Caco-2 (cell line): ENCODE data around the gene GTF3A. TPM values are rescaled to one million over a fixed set of nuclear protein-coding genes. Genes with fewer than 3 reads are reported as not detected.

Source experiments
- BruUV-seq: library from RNA; stranded (reverse); fragments of 400-500 nt; replicated peaks from 2 replicates; lab custom pipeline; 2021; lab: Mats Ljungman, UMichigan
- CTCF ChIA-PET: fragments of 300-600 bp; sonication (Branson Sonifier 250); formaldehyde crosslinking; loops from one replicate; lab custom pipeline; 2022; ENCODE audit warnings: antibody characterized with exemption; lab: Charles Lee
- POLR2A ChIA-PET: fragments of 300-600 bp; sonication (Branson Sonifier 250); formaldehyde crosslinking; loops from one replicate; lab custom pipeline; 2022; ENCODE audit warnings: antibody characterized with exemption; lab: Charles Lee
- DNase-seq, 2 experiments: peaks; one replicate each; pipeline versions ENCODE4 v3.0.0 to v3.0.0-alpha.2; 2020 to 2022
- H3K27me3 ChIP-seq: replicated peaks from 2 replicates; pipeline ENCODE4 v1.6.0; 2011; ENCODE audit warnings: low read length; ENCODE audit not compliant: control insufficient read depth, insufficient read depth
- H3K36me3 ChIP-seq: 2 replicates; pipeline ENCODE4 v1.5.1; 2011; ENCODE audit warnings: low read length; ENCODE audit not compliant: control insufficient read depth, insufficient read depth
- H3K4me1 ChIP-seq: fragments of 250-450 bp; sonication (Bioruptor Pico); 2 replicates; pipeline ENCODE4 v1.5.1; 2020; ENCODE audit warnings: mild to moderate bottlenecking
- H3K4me3 ChIP-seq: 2 replicates; pipeline ENCODE4 v1.5.1; 2011; ENCODE audit warnings: low read depth, mild to moderate bottlenecking, control low read depth, low read length
- H3K9me3 ChIP-seq: fragments of 250-450 bp; sonication (Bioruptor Pico); 2 replicates; pipeline ENCODE4 v1.5.1; 2020; ENCODE audit warnings: mild to moderate bottlenecking, moderate library complexity
- H3K27ac Mint-ChIP-seq: one replicate; pipeline ENCODE4 v1.8.0; 2022; ENCODE audit warnings: mixed read lengths; ENCODE audit not compliant: unreplicated experiment
- H3K27me3 Mint-ChIP-seq: one replicate; pipeline ENCODE4 v1.8.0; 2022; ENCODE audit warnings: mixed read lengths; ENCODE audit not compliant: insufficient read depth, unreplicated experiment
- H3K36me3 Mint-ChIP-seq: one replicate; pipeline ENCODE4 v1.8.0; 2022; ENCODE audit warnings: mild to moderate bottlenecking, mixed read lengths; ENCODE audit not compliant: insufficient read depth, unreplicated experiment
- H3K4me1 Mint-ChIP-seq: one replicate; pipeline ENCODE4 v1.8.0; 2022; ENCODE audit warnings: low read depth, mixed read lengths; ENCODE audit not compliant: unreplicated experiment
- H3K4me3 Mint-ChIP-seq: one replicate; pipeline ENCODE4 v1.8.0; 2022; ENCODE audit warnings: mild to moderate bottlenecking, moderate library complexity, mixed read lengths; ENCODE audit not compliant: unreplicated experiment
- H3K9me3 Mint-ChIP-seq: one replicate; pipeline ENCODE4 v1.8.0; 2022; ENCODE audit warnings: mixed read lengths; ENCODE audit not compliant: unreplicated experiment
- CTCF ChIP-seq, 2 experiments: fragments of 200-600 bp in 1 of 2; IDR thresholded peaks; 1 replicate in 1 of 2; 2 replicates in 1 of 2; pipeline versions ENCODE4 v1.5.1 to v1.8.0; 2011 to 2022; ENCODE audit warnings: antibody characterized with exemption in 1 of 2, control low read depth in 1 of 2, inconsistent platforms in 1 of 2, low read depth in 1 of 2, low read length in 1 of 2, mild to moderate bottlenecking in 1 of 2, moderate library complexity in 1 of 2; ENCODE audit not compliant: insufficient read depth in 1 of 2, severe bottlenecking in 1 of 2, unreplicated experiment in 1 of 2
- intact Hi-C: fragments of 100-400 bp; cut with micrococcal nuclease; formaldehyde crosslinking; loops from one replicate; pipeline ENCODE4 v1.10.0; 2022; ENCODE audit not compliant: unreplicated experiment
- total RNA-seq: library from RNA; stranded (reverse); gene quantifications from 2 replicates; pipeline ENCODE4 v1.2.3, GENCODE V29; 2022

The GTF3A gene
- total RNA-seq, 1 experiment from 2014 or later, result 141 TPM

DNA sequence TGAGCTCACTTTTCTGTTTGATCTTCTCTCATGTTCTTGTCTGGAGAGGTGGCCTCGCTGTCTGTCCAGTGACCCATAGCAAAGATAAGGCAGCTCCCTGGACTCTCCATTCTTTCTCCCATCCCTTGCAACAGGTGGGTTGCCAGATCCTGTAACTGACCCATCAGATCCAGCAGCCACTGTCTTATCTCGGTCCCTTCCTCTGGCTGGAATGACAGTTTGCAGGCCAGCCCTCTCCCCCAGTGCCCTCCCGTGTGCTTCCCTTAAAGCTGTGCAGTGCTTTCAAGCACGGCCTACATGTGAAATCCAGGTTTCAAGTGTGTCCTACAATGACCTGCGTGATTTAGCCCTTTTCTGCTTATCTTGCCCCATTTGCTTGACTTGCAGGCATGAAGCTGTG, 3.7 kb downstream of the GTF3A start:
- Histone ChIP-seq H3K4me1 (peaks cover 8% of the 10 kb centered on the region), H3K9me3 (no peaks in the 10 kb centered on the region), H3K36me3 (0 out of 2 replicates have a peak, but pooled peaks cover 1% of the 10 kb centered on the region), H3K4me3 (no peak overlapping the region), H3K27me3 (no peaks in the 10 kb centered on the region)
- Mint-ChIP-seq H3K36me3 (peaks cover 68% of the 10 kb centered on the region), H3K27ac (no peak overlapping the region), H3K27me3 (no peaks in the 10 kb centered on the region), H3K4me1 (peaks cover 16% of the 10 kb centered on the region), H3K4me3 (no peak overlapping the region), H3K9me3 (no peaks in the 10 kb centered on the region)
- intact Hi-C loops, result no loop called here
- no peak for DNase-seq
- BruUV-seq, result no TSS peak
- POLR2A ChIA-PET, result no interaction called here
- CTCF ChIA-PET, result interaction anchor here (1.3 kb wide), 1 partner anchor 398 kb away, joined by 3 read pairs; no protein-coding TSS in a partner anchor
- no peak for TF ChIP-seq CTCF (IDR thresholded peaks at IDR 0.05; ENCODE audit: insufficient read depth in 1 of 2, low read depth in 1 of 2, low read length in 1 of 2, severe bottlenecking in 1 of 2, unreplicated experiment in 1 of 2)

- BruUV-seq, result no TSS peak
- H3K36me3 Mint-ChIP-seq, result peaks cover 88% of the 10 kb centered on the region
- H3K27me3 Mint-ChIP-seq, result no peaks in the 10 kb centered on the region
- Histone ChIP-seq H3K4me3 (no peak overlapping the region), H3K36me3 (peaks cover 3% of the 10 kb centered on the region; the same call in 1 of the 2 replicates), H3K9me3 (no peaks in the 10 kb centered on the region), H3K4me1 (no peaks in the 10 kb centered on the region), H3K27me3 (no peaks in the 10 kb centered on the region)
- H3K4me3 Mint-ChIP-seq, result no peak overlapping the region
- DNase-seq, result no peak
- ChIA-PET CTCF (no interaction called here), POLR2A (no interaction called here)
- TF ChIP-seq CTCF (IDR thresholded peaks at IDR 0.05; ENCODE audit: insufficient read depth in 1 of 2, low read depth in 1 of 2, low read length in 1 of 2, severe bottlenecking in 1 of 2, unreplicated experiment in 1 of 2), result no peak
- H3K27ac Mint-ChIP-seq, result no peak overlapping the region
- H3K4me1 Mint-ChIP-seq, result no peaks in the 10 kb centered on the region
- H3K9me3 Mint-ChIP-seq, result no peaks in the 10 kb centered on the region
- intact Hi-C loops, result no loop called here
Measured at GRCh38 chr13:27432180-27432579, 7.8 kb downstream of the GTF3A start.

GRCh38 chr13:27432611-27433210, 8.3 kb downstream of the GTF3A start:
- no peak overlapping the region for H3K27ac Mint-ChIP-seq
- Histone ChIP-seq H3K9me3 (no peaks in the 10 kb centered on the region), H3K4me1 (no peaks in the 10 kb centered on the region), H3K27me3 (no peaks in the 10 kb centered on the region), H3K36me3 (peaks cover 3% of the 10 kb centered on the region; the same call in 1 of the 2 replicates), H3K4me3 (no peak overlapping the region)
- H3K4me3 Mint-ChIP-seq, result no peak overlapping the region
- H3K4me1 Mint-ChIP-seq, result no peaks in the 10 kb centered on the region
- ChIA-PET POLR2A (no interaction called here), CTCF (no interaction called here)
- H3K9me3 Mint-ChIP-seq, result no peaks in the 10 kb centered on the region
- H3K27me3 Mint-ChIP-seq, result no peaks in the 10 kb centered on the region
- DNase-seq, result no peak
- intact Hi-C loops, result no loop called here
- no peak for TF ChIP-seq CTCF (IDR thresholded peaks at IDR 0.05; ENCODE audit: insufficient read depth in 1 of 2, low read depth in 1 of 2, low read length in 1 of 2, severe bottlenecking in 1 of 2, unreplicated experiment in 1 of 2)
- no TSS peak for BruUV-seq
- peaks cover 91% of the 10 kb centered on the region for H3K36me3 Mint-ChIP-seq
